NB4 (cell line): ENCODE results near the gene CCDC127.

Source experiments
- MAX ChIP-seq: IDR thresholded peaks from 2 replicates; pipeline ENCODE4 v1.6.1; 2011; ENCODE audit warnings: low read depth, low read length
- POLR2A ChIP-seq: IDR thresholded peaks from 2 replicates; pipeline ENCODE4 v1.6.1; 2011; ENCODE audit warnings: mild to moderate bottlenecking; ENCODE audit not compliant: insufficient read length; ENCODE audit errors: extremely low read depth
- TF ChIP-seq, protein P1 (sequence below): IDR thresholded peaks from one replicate; pipeline ENCODE4 v1.5.1; 2012; ENCODE audit warnings: low read depth, low read length

DNA sequence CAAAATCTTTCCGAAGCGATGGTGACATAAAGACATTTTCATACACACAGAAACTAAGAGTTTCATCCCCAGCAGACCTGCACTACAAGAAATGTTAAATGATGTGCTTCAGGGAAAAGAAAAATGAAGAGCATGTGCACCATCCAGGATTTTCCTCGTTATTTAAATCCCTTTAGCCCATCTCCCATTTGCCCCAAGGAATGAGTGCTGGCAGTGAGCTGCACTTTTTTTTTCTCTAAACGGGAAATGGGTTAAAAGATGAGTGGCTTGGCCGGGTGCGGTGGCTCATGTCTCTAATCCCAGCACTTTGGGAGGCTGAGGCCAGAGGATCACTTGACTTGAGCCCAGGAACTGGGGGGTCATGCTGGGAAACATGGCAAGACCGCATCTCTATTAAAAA lies 33.5 kb downstream of the CCDC127 start:
- TF ChIP-seq, protein P1, sequence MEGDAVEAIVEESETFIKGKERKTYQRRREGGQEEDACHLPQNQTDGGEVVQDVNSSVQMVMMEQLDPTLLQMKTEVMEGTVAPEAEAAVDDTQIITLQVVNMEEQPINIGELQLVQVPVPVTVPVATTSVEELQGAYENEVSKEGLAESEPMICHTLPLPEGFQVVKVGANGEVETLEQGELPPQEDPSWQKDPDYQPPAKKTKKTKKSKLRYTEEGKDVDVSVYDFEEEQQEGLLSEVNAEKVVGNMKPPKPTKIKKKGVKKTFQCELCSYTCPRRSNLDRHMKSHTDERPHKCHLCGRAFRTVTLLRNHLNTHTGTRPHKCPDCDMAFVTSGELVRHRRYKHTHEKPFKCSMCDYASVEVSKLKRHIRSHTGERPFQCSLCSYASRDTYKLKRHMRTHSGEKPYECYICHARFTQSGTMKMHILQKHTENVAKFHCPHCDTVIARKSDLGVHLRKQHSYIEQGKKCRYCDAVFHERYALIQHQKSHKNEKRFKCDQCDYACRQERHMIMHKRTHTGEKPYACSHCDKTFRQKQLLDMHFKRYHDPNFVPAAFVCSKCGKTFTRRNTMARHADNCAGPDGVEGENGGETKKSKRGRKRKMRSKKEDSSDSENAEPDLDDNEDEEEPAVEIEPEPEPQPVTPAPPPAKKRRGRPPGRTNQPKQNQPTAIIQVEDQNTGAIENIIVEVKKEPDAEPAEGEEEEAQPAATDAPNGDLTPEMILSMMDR = no peak
- TF ChIP-seq POLR2A (no peak), MAX (no peak)
